Measurements from ENCODE around the gene ZNF135.

Gene ZNF135

GRCh38 chr19:58024661-58025060 is 34.4 kb upstream of the ZNF135 start:
- H3K9me3 ChIP-seq (ENCODE audit: insufficient read depth, low read length): peaks cover 9% of the 10 kb centered on the region; the same call in 1 of the 2 replicates

GRCh38 chr19:58033741-58034476 is 25.2 kb upstream of the ZNF135 start, which contains the start of gene ZSCAN1:
ZSCAN1 (plus strand) TSS chr19:58034025; CDS start chr19:58037837, 3,812 bp downstream.
- no peak within 1 kb of the TSS for H3K4me3 ChIP-seq (ENCODE audit: low read length)
- no peaks in the 10 kb centered on the region for H4K20me1 ChIP-seq (ENCODE audit: insufficient read depth, low read length)
- no peak for TF ChIP-seq EZH2phosphoT487 (IDR thresholded peaks at IDR 0.05; ENCODE audit: low read depth)
- TF ChIP-seq, protein P1, sequence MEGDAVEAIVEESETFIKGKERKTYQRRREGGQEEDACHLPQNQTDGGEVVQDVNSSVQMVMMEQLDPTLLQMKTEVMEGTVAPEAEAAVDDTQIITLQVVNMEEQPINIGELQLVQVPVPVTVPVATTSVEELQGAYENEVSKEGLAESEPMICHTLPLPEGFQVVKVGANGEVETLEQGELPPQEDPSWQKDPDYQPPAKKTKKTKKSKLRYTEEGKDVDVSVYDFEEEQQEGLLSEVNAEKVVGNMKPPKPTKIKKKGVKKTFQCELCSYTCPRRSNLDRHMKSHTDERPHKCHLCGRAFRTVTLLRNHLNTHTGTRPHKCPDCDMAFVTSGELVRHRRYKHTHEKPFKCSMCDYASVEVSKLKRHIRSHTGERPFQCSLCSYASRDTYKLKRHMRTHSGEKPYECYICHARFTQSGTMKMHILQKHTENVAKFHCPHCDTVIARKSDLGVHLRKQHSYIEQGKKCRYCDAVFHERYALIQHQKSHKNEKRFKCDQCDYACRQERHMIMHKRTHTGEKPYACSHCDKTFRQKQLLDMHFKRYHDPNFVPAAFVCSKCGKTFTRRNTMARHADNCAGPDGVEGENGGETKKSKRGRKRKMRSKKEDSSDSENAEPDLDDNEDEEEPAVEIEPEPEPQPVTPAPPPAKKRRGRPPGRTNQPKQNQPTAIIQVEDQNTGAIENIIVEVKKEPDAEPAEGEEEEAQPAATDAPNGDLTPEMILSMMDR (IDR thresholded peaks at IDR 0.05; ENCODE audit: low read depth, low read length): no peak
- no peak within 1 kb of the TSS for H2AFZ ChIP-seq (ENCODE audit: low read depth, low read length)
- no peaks in the 10 kb centered on the region for H3K36me3 ChIP-seq (replicated peaks; ENCODE audit: low read depth, low read length)
- no peaks in the 10 kb centered on the region for H3K4me1 ChIP-seq (ENCODE audit: low read length)
- no peak within 1 kb of the TSS for H3K4me2 ChIP-seq (ENCODE audit: low read length)
- H3K27me3 ChIP-seq (ENCODE audit: low read depth, low read length): no peaks in the 10 kb centered on the region
- H3K79me2 ChIP-seq (ENCODE audit: low read length): no peaks in the 10 kb centered on the region
- H3K27ac ChIP-seq (ENCODE audit: low read length): no peak within 1 kb of the TSS
- 0 out of 2 replicates have a peak, but pooled peaks cover 9% of the 10 kb centered on the region for H3K9me3 ChIP-seq (ENCODE audit: insufficient read depth, low read length)
- no peak within 1 kb of the TSS for H3K9ac ChIP-seq (ENCODE audit: low read length)

More at GRCh38 chr19:58024661-58025060, 34.4 kb upstream of the ZNF135 start:
- no peak overlapping the region for H3K4me2 ChIP-seq (ENCODE audit: low read length)
- H3K79me2 ChIP-seq (ENCODE audit: low read length): no peaks in the 10 kb centered on the region
- no peaks in the 10 kb centered on the region for H3K27me3 ChIP-seq (ENCODE audit: low read depth, low read length)
- H3K27ac ChIP-seq (ENCODE audit: low read length): no peak overlapping the region
- no peaks in the 10 kb centered on the region for H4K20me1 ChIP-seq (ENCODE audit: insufficient read depth, low read length)
- H3K36me3 ChIP-seq (replicated peaks; ENCODE audit: low read depth, low read length): no peaks in the 10 kb centered on the region
- no peak overlapping the region for H3K9ac ChIP-seq (ENCODE audit: low read length)
- H3K4me3 ChIP-seq (ENCODE audit: low read length): no peak overlapping the region
- H3K4me1 ChIP-seq (ENCODE audit: low read length): no peaks in the 10 kb centered on the region
- TF ChIP-seq, protein P1 (IDR thresholded peaks at IDR 0.05; ENCODE audit: low read depth, low read length): no peak
- TF ChIP-seq EZH2phosphoT487 (IDR thresholded peaks at IDR 0.05; ENCODE audit: low read depth): no peak
- H2AFZ ChIP-seq (ENCODE audit: low read depth, low read length): no peak overlapping the region

DNA sequence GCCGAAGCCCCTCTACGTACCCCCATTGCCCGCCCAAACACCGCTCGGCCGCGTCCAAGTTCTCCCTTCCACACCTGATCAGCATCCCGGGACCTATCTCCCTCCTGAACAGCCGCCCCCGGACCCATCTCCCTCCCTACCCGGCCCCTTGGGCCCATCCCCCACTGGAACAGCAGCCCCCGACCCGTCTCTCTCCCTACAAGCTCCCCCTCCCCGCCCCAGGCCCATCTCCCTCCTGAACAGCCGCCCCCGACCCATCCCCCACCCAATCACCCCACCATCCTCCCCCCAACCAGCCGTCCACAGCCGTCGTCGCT is 24.6 kb upstream of the ZNF135 start:
- H4K20me1 ChIP-seq (ENCODE audit: insufficient read depth, low read length): no peaks in the 10 kb centered on the region
- TF ChIP-seq EZH2phosphoT487 (IDR thresholded peaks at IDR 0.05; ENCODE audit: low read depth): no peak
- TF ChIP-seq, protein P1 (IDR thresholded peaks at IDR 0.05; ENCODE audit: low read depth, low read length): no peak
- H3K4me3 ChIP-seq (ENCODE audit: low read length): no peak overlapping the region
- no peaks in the 10 kb centered on the region for H3K4me1 ChIP-seq (ENCODE audit: low read length)
- no peak overlapping the region for H2AFZ ChIP-seq (ENCODE audit: low read depth, low read length)
- H3K27ac ChIP-seq (ENCODE audit: low read length): no peak overlapping the region
- H3K36me3 ChIP-seq (replicated peaks; ENCODE audit: low read depth, low read length): no peaks in the 10 kb centered on the region
- H3K9ac ChIP-seq (ENCODE audit: low read length): no peak overlapping the region
- H3K9me3 ChIP-seq (ENCODE audit: insufficient read depth, low read length): 0 out of 2 replicates have a peak, but pooled peaks cover 9% of the 10 kb centered on the region
- no peaks in the 10 kb centered on the region for H3K79me2 ChIP-seq (ENCODE audit: low read length)
- no peak overlapping the region for H3K4me2 ChIP-seq (ENCODE audit: low read length)
- no peaks in the 10 kb centered on the region for H3K27me3 ChIP-seq (ENCODE audit: low read depth, low read length)

GRCh38 chr19:58035863-58036262 is 23.2 kb upstream of the ZNF135 start:
- no peaks in the 10 kb centered on the region for H3K79me2 ChIP-seq (ENCODE audit: low read length)
- no peak overlapping the region for H3K27ac ChIP-seq (ENCODE audit: low read length)
- no peak overlapping the region for H2AFZ ChIP-seq (ENCODE audit: low read depth, low read length)
- no peaks in the 10 kb centered on the region for H4K20me1 ChIP-seq (ENCODE audit: insufficient read depth, low read length)
- no peaks in the 10 kb centered on the region for H3K4me1 ChIP-seq (ENCODE audit: low read length)
- no peak overlapping the region for H3K4me2 ChIP-seq (ENCODE audit: low read length)
- H3K4me3 ChIP-seq (ENCODE audit: low read length): no peak overlapping the region
- H3K36me3 ChIP-seq (replicated peaks; ENCODE audit: low read depth, low read length): no peaks in the 10 kb centered on the region
- TF ChIP-seq EZH2phosphoT487 (IDR thresholded peaks at IDR 0.05; ENCODE audit: low read depth): no peak
- TF ChIP-seq, protein P1 (IDR thresholded peaks at IDR 0.05; ENCODE audit: low read depth, low read length): no peak
- no peaks in the 10 kb centered on the region for H3K27me3 ChIP-seq (ENCODE audit: low read depth, low read length)
- H3K9ac ChIP-seq (ENCODE audit: low read length): no peak overlapping the region
- H3K9me3 ChIP-seq (ENCODE audit: insufficient read depth, low read length): peaks cover 14% of the 10 kb centered on the region; the same call in 1 of the 2 replicates
